C1 segment of cervical spinal cord (tissue), 14 donors: ENCODE data around the gene RAB38.

Experiments used
- DNase-seq, 14 donors: peaks; one replicate each; lab custom pipeline; 2025; lab: John Stamatoyannopoulos, UW

The RAB38 gene

DNA sequence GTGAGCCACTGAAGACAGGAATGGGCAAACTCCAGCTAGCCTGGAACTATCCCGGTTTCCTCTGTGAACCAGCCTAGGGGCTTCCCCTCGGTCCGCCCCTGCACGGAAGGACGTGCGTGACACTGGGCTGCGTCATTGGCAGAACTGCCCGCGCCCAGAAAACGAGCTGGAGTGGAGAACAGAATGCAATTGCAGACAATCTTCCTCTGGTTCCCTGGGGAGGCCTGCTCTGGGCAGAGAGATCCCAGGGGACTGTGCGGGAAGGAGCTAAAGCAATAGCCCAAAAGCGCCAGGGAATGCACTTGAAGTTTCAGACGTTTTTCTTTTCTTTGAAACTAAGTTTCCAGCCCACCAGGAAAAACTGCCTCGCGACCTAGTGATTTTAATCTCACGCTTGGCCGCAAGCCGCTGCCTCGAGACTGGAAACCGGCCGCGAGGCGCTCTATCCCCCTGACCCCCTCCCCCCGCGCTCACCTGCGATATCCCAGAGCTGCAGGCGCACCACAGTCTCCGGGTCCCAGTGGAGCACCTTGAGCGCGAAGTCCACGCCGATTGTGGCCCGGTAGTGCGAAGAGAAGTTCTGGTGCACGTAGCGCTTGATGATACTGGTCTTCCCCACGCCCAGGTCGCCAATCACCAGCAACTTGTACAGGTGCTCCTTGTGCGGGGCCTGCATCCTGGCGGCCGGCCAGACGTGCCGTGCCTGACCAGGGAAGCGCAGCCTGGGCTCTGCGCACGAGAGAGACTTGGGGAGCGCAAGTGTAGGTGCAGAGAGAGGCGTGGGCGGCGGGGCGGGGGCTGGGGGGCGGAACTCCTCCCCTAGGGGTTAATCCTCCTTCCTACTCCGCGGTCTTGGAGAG lies at the start of gene RAB38:
TSS of gene RAB38 (minus strand) at position 735 of the 860 bp plus-strand sequence. CDS start at position 676, 59 bp downstream.
- DNase-seq: no peak

DNA sequence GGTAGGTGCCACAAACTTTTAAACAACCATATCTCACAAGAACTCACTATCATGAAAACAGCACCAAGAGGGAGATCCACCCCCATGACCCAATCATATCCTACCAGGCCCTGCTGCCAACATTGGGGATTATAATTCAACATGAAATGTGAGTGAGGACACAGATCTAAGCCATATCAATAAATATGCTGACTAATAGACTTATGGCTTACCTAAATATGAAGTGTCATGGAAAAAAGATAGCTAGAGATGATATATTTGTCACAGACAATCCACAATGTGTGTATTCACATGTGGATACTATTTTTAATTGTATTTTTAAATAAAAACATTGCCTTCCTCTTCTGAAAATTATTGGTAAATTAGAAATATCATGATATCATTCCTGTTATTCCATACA lies 38.2 kb upstream of the RAB38 start:
- no peak for DNase-seq

DNA sequence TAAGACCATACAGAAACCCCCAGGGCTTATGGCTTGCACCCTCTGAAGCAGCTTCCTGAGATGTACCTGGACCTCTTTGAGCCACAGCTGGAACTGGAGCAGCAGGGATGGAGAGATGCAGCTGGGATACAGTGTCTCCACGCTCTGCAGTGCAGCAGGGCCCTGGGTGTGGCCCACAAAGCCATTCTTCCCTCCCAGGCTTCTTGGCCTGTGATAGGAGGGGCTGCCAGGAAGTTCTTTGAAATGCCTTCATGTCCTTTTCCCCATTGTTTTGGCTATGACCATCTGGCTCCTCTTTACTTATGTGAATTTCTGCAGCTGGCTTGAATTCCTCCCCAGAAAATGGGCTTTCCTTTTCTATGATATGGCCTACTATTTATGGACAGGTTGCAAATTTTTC lies 37.1 kb upstream of the RAB38 start:
- DNase-seq: no peak

DNA sequence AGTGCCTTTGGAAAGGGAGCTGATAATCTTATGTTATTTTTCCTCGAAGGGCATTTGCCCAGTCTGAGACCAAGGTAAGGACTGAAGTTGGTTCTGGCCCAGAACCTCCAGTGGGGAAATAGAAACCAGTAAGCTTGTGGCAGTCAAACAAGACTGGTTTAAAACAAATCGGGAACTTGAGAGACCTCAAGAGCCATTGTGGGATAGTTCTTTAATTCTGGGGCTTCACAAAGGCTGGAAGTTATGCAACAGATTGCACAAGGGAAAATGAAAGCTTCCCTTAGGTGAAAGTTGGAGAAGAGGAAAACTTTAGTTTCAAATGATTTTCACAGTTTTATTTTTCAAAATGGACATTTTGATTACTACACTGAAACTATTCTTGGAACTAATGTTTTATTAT lies 33.5 kb upstream of the RAB38 start:
- DNase-seq: no peak

DNA sequence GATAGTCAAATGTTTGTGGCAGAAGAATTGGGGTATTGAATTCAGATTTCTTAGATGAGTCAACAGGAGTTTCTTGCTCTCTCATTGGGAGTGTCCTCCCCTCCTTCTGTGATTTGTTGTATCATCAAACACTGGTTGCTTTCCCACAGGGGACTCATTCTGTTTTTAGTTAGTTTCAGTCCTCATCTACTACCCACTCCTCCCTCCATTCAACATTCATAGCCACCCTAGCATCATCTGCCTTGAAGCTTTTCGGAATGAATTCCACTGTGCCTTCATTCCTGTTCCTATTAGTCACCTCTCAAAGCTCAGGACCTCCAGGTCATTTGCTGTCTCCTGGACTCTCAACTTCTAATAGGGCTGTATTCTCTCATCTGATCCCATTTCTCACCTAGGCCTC lies 31.5 kb upstream of the RAB38 start:
- DNase-seq: no peak

DNA sequence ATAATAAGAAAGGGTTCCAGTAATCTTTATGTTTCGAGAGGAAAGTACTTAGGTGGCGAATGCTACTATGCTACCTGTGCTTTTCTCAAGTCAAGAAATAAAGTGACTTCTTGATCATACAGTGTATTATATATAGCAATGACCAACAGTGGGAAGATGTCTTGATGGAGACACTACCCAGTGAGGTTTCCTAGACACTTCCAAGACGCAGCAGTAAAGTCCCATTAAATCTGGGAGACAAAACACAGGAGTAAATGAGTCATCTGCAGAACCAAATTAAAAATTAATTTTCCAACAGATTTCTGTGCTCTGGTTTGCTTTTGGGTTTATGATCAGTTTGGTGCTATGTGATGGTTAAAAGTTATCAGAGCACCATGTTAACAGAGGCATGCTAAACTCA lies 29.1 kb upstream of the RAB38 start:
- no peak for DNase-seq

DNA sequence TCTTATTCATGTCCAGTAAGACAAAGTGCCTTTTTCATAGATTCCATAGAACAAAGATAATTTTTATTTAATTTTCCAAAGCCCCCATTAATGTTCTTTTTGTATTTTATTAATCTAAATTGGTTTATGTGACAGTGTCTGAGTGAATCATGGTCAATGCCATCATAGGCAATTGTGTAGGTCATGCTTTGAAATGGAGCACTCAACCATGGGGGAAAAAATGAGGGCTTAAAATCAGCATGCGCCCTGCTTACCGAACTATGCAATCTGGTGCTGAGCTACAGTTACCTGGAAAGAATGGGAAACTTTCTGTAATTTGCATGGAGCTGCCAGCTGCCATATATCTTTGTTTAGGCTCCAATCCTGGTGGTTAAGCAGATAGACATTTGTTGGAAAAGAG lies 28.4 kb upstream of the RAB38 start:
- DNase-seq: no peak

DNA sequence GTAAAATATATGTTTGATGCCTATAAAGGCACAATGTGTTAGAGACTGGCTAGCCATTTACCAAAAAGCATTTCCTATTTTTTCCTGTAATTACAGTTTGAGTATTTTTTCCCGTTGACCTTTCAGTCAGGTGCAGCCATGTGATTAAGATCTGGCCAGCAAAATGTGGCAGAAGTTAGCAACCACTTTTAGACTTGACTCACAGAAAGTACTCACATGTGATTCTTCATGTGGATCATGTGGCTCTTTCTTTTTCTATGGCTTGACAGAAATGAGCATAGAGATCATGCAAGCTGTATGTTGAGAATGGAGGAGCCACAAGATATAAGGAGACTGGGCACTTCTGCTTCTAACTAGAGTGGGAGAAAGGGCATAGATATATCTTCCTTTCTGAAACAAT lies 27.3 kb upstream of the RAB38 start:
- DNase-seq: no peak

DNA sequence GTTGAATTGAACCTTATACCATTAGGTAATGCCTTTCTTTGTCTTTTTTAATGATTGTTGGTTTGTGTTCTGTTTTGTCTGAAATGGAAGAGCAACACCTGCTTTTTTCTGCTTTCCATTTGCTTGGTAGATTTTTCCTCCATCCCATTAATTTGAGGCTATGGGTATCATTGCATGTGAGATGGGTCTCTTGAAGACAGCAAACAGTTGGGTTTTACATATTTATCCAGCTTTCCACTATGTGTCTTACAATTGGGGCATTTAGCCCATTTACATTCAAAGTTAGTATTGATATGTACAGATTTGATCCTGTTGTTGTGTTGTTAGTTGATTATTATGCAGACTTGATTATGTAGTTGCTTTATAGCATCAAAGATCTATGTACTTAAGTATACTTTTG lies 21.1 kb upstream of the RAB38 start:
- no peak for DNase-seq

DNA sequence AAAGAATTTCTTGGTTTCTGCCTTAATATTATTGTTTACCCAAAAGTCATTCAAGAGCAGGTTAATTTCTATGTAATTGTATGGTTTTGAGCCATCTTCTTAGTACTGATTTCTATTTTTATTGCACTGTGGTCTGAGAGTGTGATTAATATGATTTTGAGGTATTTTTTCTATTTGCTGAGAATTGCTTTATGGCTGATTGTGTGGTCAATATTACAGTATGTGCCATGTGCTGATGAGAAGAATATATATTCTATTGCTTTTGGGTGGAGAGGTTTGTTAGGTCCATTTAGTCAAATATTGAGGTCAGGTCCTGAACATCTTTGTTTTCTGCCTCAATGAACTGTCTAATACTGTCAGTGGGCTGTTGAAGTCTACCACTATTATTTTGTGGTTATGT lies 20.7 kb upstream of the RAB38 start:
- no peak for DNase-seq

DNA sequence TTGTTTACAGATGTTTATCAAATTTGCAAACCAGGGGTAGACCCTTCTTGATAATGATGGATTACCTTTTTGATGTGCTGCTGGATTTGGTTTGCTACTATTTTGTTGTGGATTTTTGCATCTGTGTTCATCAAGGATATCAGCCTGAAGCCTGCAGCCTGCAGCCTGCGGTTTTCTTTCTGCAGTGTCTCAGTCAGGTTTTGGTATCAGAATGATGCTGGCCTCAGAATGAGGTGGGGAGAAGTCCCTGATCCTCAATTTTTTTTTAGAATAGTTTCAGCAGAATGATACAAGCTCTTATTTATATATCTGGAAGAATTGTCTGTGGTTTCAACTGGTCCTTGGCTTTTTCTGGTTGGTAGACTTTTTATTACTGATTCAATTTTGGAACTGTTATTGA lies 19.7 kb upstream of the RAB38 start:
- DNase-seq: no peak

DNA sequence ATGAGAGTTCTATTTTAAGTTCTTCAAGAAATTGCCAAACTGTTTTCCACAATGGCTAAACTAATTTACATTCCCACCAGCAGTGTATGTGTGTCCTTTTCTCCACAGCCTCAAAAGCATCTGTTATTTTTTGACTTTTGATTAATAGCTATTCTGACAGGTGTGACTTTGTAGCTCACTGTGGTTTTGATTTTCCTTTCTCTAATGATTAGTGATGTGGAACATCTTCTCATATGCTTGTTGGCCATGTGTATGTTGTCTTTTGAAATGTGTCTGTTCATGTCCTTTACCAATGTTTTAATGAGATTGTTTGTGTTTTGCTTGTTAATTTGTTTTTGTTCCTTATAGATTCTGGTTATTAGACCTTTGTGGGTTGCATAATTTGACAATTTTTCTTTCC lies 18.0 kb upstream of the RAB38 start:
- no peak for DNase-seq

DNA sequence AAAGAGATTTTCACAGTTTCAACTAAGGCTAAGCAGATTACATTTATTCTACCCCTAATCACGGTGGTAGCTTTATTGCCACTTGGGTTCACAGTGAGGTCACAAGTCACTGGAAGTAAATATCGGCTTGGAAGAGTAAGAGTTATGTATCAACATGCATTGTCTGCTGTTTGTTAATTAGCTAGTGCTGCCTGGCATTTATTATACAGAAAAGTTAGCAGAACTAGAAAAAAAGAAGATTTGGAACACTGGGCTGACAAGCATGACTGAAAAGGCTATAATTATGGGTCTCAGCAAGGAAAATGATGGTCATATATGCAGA lies 13.7 kb upstream of the RAB38 start:
- no peak for DNase-seq

DNA sequence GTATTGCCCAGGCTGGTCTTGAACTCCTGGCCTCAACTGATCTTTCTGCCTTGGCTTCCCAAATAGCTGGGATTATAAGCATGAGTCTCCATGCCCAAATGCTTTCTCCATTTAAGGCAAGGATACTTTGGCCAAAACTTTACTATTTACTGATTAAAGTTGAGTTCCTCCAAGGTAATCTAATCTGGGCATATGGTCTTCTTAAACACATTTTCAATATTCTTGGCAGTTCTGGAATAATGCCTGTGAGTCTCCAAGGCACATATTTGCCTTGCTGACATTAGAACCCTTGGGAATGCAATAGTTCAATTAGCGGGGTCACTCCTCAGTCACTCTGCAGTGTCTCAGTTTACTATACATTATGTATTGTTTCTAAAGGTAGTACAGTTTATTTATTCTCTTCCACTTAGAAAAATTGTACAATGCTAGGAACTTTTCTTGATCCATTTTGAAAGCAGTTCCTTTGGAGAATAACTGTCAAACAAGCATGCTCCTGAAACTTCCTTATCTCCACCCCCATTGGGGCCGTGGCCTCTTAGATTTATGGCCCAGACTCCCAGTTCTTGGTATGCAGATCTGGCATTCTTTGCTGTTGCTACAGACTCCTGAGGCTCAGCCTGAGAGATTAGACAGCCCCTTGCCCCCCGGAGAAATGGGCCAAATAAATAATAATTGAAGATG lies 13.1 kb upstream of the RAB38 start:
- DNase-seq: no peak

DNA sequence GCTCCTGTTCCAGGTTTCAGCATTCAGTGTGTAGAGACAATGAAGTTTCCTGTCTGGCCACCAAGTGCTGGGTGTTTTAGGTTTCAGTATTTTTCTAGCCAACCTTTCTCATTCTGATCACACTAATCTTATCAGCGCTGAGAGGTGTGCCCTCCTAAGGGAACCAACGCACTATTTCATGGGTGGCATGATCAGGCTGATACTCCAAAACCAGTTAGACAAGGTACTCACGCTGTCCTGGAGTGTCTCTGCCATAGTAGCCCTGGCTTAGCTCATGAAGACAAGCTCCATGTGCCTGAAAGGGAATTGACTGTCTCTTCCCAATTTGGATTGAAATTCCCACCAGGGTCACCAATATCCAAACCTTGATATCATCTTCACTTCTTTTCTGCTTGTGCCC lies 8.0 kb upstream of the RAB38 start:
- no peak for DNase-seq

DNA sequence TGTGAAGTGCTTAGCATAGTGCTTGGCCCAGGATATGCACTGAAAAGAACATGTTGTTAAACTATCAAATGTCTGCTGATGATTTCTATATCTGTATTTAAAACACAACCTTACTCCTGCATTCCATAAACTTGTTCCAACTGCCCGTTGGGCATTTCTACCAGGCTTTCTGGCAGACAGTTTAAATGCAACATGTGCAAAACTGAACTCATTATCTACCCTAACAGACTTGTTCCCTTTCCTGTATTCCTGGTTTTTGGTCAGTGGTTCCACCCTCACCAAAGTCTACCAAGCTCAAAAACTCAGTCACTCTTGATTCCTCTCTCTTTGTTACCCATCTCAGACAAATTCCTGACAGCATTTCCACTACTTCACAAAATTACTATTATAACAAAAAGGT lies 6.5 kb upstream of the RAB38 start:
- no peak for DNase-seq

DNA sequence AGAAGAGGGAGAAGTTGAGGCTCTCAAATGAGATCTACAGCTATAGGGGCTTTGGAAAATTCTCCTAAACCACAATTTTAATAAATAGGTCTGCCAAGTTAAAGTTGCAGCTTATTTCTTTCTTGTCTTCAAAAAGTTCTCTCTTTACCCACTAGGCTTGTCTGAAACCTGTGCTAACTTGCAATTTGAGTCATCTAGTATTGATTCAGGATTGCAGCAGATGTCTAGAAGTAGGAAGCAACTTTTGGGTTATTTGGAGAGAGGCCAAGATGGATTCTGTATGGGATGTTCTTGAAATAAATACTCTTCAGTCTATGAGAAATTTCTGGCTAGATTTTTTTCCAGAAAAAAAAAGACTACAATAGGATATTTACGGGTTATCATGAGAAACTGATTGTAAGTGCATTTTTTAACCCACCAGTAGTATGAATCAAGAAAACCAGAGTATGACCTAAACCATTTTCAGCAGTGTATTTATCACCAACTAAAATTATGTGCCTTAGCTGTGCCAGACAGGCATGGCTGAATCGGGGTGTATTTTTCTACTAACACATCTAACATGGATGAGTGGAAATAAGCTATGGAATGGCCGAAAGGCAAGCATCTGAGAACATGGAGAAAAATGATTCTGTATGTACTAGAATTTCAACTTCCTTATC lies 4.9 kb upstream of the RAB38 start:
- no peak for DNase-seq

DNA sequence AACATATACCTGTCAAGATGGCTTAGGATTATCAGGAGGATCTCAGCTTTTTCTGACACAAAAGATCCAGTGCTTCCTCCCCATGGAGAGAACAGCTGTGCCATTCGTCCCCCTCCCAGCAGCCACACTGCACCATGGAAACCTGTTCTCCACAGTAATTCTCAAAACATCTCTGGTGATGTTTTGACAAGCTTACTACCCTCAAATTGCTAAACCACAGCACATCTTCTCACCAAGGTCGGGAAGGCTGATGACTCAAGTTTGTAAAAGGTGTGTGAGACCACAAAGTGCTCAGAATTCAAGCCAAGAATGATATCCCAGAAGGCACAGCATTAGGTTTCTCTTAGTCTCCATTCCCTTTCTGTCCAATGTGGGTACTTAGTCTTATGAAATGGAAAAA lies 3.9 kb upstream of the RAB38 start:
- DNase-seq: no peak

DNA sequence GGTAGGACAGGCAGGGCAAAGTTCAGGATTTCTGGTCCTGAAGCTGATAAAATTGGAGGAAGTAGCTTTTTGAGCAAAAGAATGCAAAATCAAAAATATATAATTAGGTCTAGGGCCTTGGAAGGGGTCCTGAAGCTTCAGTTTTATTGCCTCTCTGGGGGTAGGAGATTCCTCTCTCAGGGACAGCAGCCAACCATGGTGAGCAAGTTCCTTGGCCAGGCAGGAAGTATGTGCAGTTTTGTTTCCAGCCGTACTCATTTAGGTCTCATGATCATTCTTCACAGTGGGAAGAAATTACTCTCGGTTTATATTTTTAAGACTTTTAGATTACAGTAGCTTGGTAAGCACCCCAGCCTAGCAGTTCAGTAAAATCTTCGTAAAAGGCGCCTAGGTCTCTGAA lies 2.9 kb upstream of the RAB38 start:
- DNase-seq: no peak

DNA sequence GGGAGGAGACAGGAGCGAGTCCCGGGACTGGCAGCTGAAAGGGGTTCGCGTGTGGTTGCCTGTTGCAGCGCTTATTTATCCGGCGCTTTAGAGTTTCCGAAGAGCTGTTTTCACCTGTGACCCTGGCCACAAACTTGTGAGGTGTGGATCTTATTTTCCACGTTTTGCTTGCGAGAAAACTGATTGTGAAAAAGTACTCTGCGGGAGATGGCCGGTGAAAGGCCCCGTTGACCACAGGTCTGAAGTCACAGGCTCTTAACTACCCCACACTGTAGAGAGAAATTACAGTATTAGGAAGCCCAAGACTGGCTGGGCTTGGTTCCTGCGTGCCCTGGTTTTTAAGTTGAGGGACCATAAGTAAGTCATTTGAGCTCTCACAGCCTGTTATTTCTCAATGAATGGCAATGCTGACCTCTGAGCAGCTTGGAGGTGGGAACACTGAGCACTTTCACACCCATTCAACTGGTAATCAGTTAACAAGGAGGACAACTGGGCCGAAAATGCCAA lies 379 bp upstream of the RAB38 start:
- DNase-seq: no peak

DNA sequence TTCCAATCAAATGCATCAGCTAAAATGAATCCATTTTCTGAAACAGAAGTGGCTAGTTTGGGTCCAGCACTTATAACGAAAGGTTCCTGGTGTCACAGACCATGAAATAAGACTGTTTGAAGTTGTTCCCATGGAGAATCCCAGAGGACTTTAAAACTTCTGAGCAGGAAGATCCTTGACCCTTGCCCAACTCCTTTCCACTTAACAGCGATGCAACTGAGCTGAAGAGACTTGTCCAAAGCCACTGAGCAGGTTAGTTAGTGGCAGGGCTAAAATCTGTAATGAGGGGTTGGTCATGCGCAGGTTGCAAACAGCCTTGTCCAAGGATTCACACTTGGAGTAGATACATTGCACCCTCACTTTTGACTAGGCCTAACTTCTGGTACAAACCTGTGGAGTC lies 1.3 kb downstream of the RAB38 start:
- no peak for DNase-seq

DNA sequence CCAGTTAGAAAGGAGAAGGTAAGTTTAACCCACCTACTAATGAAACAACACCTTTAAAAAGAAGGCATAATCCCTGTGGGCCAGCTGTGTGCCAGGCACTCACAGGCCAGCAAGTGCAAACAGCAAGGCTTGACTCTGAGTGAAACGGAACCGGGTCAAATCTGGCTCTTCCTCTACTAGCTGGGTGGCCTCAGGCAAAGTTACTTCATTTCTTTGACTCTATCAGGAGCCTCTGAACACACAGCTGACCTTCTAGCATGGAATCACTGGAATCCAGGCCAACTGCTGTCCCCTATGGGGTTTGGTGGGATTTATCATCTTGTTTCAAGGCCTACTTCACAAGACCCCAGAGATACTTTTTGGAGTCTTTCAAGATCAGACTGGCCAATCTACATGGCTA lies 3.3 kb downstream of the RAB38 start:
- no peak for DNase-seq

DNA sequence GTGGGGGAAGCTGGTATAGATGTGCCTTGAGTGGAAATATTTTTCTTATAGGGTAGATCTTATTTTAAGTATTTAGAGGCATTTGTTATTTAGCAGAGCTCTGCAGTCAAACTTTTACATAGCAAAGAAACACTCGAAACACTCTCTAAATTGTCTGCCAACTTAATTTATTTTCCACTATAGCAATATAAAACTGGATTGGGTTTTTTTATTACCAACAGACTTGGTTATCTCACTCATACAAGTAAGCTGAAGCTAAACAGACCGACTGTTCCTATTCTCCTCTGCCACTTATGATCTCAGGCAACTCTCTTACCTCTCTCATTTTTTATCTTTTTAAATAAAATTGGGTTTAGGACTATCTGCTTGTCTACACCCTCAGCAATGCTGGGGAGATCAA lies 4.6 kb downstream of the RAB38 start:
- DNase-seq: no peak
